Caki2 (cell line): ENCODE measurements around the gene MTX2. TPM values are rescaled to one million over a fixed set of nuclear protein-coding genes. Genes with fewer than 3 reads are reported as not detected.
A peak's percentile ranks its signal among the peaks of the same experiment; 100 is the strongest.

Source experiments
- DNase-seq: peaks from one replicate; pipeline ENCODE4 v3.0.0-alpha.2; 2015; ENCODE audit warnings: low read depth
- in situ Hi-C: cut with HindIII; loops from 2 replicates; pipeline ENCODE4 v1.10.0; 2016; ENCODE audit warnings: low sequenced_read_pairs, low pct_unique_long_range_greater_than_20kb, mixed read lengths
- total RNA-seq: library from RNA; depleted of rRNA; stranded (reverse); fragments of >200 nt; shearing (Covaris generic); gene quantifications from 2 replicates; pipeline ENCODE4 v1.2.3, GENCODE V29; 2014; ENCODE audit warnings: low replicate concordance; rRNA removed

The MTX2 gene
- 60.2 and 69.4 TPM in 2 replicates for total RNA-seq

- in situ Hi-C loops, result no loop called here
- DNase-seq, result peak; percentile 84
Measured at GRCh38 chr2:176269319-176270099, at the start of gene MTX2. Gene MTX2, plus strand, starts transcription at chr2:176269442. Its CDS starts 188 bp downstream, at chr2:176269630.

GRCh38 chr2:176227874-176228273 is 41.4 kb upstream of the MTX2 start:
- no peak for DNase-seq
- in situ Hi-C loops, result no loop called here

DNA sequence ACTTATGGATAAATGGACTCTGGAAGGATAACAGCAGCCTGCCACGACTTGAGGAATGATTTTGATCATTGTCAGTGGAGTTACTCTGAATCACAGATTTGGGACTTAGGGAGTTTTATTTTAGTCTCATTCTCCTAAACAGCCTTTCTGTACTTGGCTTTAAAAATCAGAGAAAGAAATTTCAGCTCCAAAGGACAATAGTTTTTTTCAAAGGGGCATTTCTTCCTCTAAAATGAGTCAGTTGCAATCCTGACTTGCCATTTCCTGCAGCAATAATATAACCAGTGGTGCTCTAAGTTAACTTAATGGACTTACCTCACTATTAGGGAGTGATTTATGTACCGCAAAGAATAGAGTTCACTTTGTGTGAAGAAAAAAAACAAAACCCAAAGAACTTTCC is 35.1 kb upstream of the MTX2 start:
- no peak for DNase-seq
- in situ Hi-C loops, result no loop called here

- no peak for DNase-seq
- in situ Hi-C loops, result no loop called here
Measured at GRCh38 chr2:176234940-176235339, 34.3 kb upstream of the MTX2 start.

- in situ Hi-C loops, result no loop called here
- no peak for DNase-seq
Measured at GRCh38 chr2:176237456-176237855, 31.8 kb upstream of the MTX2 start.

DNA sequence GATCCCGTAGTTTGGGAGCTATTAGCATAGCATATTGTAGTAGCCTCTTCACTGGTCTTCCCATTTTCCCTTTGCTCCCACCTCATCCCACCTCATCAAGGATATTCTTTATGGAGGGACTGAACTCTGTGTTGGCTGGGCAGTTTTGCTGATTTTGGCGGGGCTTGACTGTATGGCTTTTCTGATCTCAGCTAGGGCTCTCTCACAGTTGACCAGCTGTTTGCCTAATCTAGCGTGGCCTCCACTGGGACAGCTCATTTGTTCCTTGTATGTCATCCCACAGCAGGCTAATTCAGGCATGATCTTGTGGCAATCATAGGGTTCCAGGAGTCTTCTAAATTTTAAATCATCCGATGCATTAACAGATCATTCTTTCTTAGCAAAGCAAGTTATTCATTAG is 30.2 kb upstream of the MTX2 start:
- in situ Hi-C loops, result no loop called here
- DNase-seq, result no peak

GRCh38 chr2:176240301-176240700 is 28.9 kb upstream of the MTX2 start:
- no peak for DNase-seq
- in situ Hi-C loops, result no loop called here

- in situ Hi-C loops, result no loop called here
Measured at GRCh38 chr2:176242276-176242675, 27.0 kb upstream of the MTX2 start.

DNA sequence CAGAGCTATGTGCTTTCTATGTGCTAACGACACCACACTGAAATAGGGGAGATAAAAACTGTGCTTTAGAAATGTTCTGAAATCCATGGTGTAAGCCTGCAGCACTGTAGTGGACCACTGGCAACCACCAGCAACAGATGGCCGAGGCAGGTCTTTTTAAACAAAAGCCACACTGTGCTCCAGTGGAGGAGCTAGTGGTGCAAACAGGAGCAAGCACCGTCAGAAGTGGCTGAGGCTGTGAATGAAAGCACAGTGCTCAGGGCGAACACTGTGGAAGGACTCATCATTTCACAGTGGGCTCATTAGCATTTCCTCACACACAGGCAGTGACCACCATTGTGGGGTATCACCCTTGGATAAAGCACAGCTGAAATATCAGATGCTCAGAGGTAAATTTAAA is 22.9 kb upstream of the MTX2 start:
- DNase-seq, result no peak
- in situ Hi-C loops, result no loop called here

More at GRCh38 chr2:176242276-176242675, 27.0 kb upstream of the MTX2 start:
- no peak for DNase-seq

GRCh38 chr2:176247859-176248258 is 21.4 kb upstream of the MTX2 start:
- no peak for DNase-seq
- in situ Hi-C loops, result no loop called here

DNA sequence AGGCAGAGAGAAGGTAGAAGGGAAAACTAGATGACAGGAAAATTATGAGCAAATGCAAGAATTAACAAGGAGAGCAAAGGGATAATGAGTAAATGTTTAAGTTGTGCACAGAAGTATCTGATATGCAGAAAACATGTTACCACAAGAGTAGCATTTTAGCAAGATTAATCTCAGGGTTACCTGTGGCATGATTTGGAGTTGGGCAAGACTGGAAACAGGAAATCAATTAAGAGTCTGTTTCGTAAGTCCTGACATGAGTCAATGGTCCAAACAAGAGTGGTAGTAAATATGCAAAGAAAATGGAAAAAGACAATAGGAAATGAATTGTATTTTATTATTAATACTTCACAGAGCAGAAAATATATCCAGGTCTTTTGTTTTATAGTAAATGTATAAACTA is 17.3 kb upstream of the MTX2 start:
- in situ Hi-C loops, result no loop called here

DNA sequence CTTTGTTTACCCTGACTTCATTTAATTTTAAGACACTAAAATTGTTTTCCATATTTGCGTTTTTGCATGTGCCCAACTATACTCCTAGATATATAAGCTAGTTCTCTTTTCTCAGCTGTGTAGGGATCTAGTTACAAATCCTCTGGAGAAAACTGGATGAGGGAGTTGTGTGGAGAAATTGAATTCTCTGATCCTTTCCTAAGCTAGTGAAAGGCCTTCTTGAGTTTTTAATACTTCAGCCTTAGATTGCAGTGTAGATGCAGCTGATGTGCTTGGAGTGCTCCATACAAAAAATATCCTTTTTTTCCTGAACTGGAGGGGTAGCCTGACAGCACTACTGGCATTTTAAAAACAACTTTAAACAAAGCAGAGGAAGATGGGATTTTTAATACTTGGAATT is 8.6 kb upstream of the MTX2 start:
- in situ Hi-C loops, result no loop called here
- no peak for DNase-seq

More for the DNA sequence above, 17.3 kb upstream of the MTX2 start:
- no peak for DNase-seq

DNA sequence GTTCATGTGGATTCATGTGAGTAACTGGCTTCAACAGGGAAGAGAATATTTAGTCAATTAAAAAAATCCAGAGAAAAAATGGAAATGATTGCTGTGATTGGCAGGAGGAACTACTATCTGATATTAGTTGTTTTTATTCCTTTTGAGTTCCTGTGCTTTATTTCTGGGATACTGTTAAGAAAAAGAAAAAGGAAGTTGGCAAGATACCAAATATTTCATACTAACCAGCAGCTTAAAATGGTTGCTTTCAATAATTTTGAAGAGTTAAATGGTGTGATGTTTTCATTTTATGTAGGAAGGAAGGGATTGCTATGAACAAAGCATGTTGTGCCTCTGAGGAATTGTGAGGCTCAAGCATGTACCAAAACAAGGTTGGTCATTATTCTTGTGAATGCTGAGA is 8.1 kb upstream of the MTX2 start:
- DNase-seq, result no peak
- in situ Hi-C loops, result no loop called here

- DNase-seq, result no peak
- in situ Hi-C loops, result no loop called here
Measured at GRCh38 chr2:176268976-176269318, 295 bp upstream of the MTX2 start.

GRCh38 chr2:176270100-176270750 is 983 bp downstream of the MTX2 start:
- DNase-seq, result no peak
- in situ Hi-C loops, result no loop called here

- in situ Hi-C loops, result no loop called here
- DNase-seq, result no peak
Measured at GRCh38 chr2:176272870-176273459, 3.7 kb downstream of the MTX2 start.

GRCh38 chr2:176278927-176279326 is 9.7 kb downstream of the MTX2 start:
- no peak for DNase-seq
- in situ Hi-C loops, result no loop called here

- in situ Hi-C loops, result no loop called here
- DNase-seq, result no peak
Measured at GRCh38 chr2:176280156-176280555, 10.9 kb downstream of the MTX2 start.

DNA sequence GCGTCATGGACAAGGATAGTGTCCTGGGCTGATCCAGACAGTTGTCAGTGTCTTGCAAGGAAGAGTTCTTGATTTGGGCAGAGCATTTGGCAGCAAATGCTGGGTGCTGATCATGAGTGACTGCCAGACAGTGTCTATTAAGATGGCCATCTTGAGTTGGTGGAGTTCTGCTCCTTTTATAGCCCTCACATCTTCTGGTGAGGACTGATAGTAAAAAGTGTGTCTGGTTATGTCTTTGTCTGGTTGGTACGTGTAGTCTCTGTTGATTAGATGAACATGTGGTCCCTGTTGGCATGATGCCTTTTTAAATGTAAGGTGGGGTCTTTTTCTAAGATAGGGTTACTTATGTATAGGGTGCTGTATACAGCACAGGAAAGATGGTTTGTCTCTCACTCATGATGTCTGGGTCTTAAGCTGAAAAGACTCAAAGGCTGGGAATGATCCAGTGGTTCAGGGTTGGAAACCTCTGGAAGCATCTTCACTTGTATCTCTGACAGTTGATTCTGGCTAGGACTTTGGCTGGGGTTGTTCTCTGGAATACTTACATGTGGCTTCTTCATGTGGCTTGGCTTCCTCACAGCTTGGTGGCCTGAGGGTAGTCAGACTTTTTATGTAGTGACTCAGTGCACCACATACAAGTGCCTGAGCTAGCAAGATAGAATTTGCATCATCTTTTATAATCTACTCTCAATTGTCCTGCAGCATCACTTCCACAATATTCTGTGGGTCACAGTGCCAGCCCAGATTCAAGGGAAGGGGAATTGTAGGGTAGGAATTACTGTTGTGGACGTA is 11.8 kb downstream of the MTX2 start:
- in situ Hi-C loops, result no loop called here
- DNase-seq, result no peak
